ENCODE data around the gene ZNF277. TPM values are rescaled to one million over a fixed set of nuclear protein-coding genes. Genes with fewer than 3 reads are reported as not detected.

ZNF277 gene
- total RNA-seq, 1 experiment from 2014 or later: 13.1 TPM

- Histone ChIP-seq H3K23me2 (ENCODE audit: insufficient read length, low read depth, low read length, poor library complexity, severe bottlenecking) (no peaks in the 10 kb centered on the region), H3K9me3 (ENCODE audit: control insufficient read depth, low read depth, low read length) (no peaks in the 10 kb centered on the region), H3K4me2 (ENCODE audit: insufficient read depth, insufficient read length, low read length) (no peak overlapping the region), H3K56ac (ENCODE audit: insufficient read length, low read depth, low read length) (no peak overlapping the region), H2BK120ac (ENCODE audit: low read depth, low read length, poor library complexity, severe bottlenecking) (no peak overlapping the region), H2BK20ac (ENCODE audit: low read depth, low read length, poor library complexity, severe bottlenecking) (no peak overlapping the region), H2AFZ (ENCODE audit: low read length) (no peak overlapping the region), H3K18ac (ENCODE audit: insufficient read length, low read depth, low read length) (no peak overlapping the region), H3K79me2 (ENCODE audit: insufficient read depth, low read length) (no peaks in the 10 kb centered on the region), H2AK5ac (ENCODE audit: insufficient read length, low read length) (no peak overlapping the region), H3K14ac (ENCODE audit: insufficient read depth, low read length) (no peak overlapping the region), H2BK15ac (ENCODE audit: low read depth, low read length) (no peak overlapping the region), H4K5ac (ENCODE audit: insufficient read length, low read depth, low read length) (no peak overlapping the region), H4K20me1 (ENCODE audit: control insufficient read depth, insufficient read depth, insufficient read length) (no peaks in the 10 kb centered on the region), H3K79me1 (ENCODE audit: insufficient read depth, low read depth, low read length, poor library complexity, severe bottlenecking) (no peaks in the 10 kb centered on the region), H3T11ph (ENCODE audit: low read length) (no peak overlapping the region), H2BK12ac (ENCODE audit: insufficient read length, low read depth, low read length) (no peak overlapping the region), H3K27me3 (ENCODE audit: insufficient read depth, low read length) (no peaks in the 10 kb centered on the region), H3K9ac (ENCODE audit: extremely low read depth, insufficient read length, low read length) (no peak overlapping the region), H3K4ac (ENCODE audit: low read depth, low read length) (no peak overlapping the region), H3K27ac (ENCODE audit: insufficient read length, low read depth, low read length) (no peak overlapping the region), H4K91ac (ENCODE audit: insufficient read length, low read depth, low read length) (no peak overlapping the region), H2BK5ac (ENCODE audit: insufficient read length, low read length) (no peak overlapping the region), H4K8ac (replicated peaks; ENCODE audit: insufficient read length, low read depth, low read length) (no peak overlapping the region), H3K23ac (ENCODE audit: insufficient read length, low read depth, low read length) (no peak overlapping the region), H3K4me1 (ENCODE audit: insufficient read depth, low read length) (no peaks in the 10 kb centered on the region)
- Mint-ChIP-seq H3K9me3 (no peaks in the 10 kb centered on the region), H3K27me3 (ENCODE audit: low read depth) (no peaks in the 10 kb centered on the region), H3K4me1 (peaks cover 17 to 19% of the 10 kb centered on the region in 2 experiments), H3K36me3 (ENCODE audit: insufficient read depth in 1 of 3, low read depth in 3 of 3) (no peaks in the 10 kb centered on the region), H3K27ac (no peak overlapping the region), H3K4me3 (no peak overlapping the region)
- WGBS (ENCODE audit: extremely low coverage, insufficient read length, low lambda C conversion rate): no CpG with 5 or more reads among the region's 3 CpGs
- DNase-seq: no peak
- no peak for TF ChIP-seq CTCF (conservative IDR thresholded peaks at IDR 0.05)
These were observed 159.1 kb downstream of the ZNF277 start for GRCh38 chr7:112365551-112365950.

Measured in H9 (cell line).